ENCODE data around the gene KIF2A.

Gene KIF2A

GRCh38 chr5:62385131-62385530 lies 79.1 kb downstream of the KIF2A start:
- no peak for DNase-seq (ENCODE audit: low read depth)

DNA sequence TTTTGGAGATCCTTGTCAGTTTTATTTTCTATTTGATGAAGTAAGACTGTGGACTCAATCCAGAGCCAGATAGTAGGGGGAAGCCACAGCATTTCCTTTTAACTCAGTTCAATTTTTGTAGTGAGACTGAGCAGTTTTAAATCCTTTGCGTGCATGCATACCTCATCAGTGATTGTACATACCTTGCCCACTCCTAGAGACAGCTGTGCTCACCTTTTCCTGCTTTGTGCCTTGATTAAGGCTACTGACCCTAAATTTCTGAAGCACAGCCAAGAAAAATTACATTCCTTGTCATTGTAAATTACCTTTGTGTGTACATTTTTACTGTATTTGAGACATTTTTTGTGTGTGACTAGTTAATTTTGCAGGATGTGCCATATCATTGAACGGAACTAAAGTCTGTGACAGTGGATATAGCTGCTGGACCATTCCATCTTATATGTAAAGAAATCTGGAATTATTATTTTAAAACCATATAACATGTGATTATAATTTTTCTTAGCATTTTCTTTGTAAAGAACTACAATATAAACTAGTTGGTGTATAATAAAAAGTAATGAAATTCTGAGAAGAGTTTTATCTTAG lies 79.9 kb downstream of the KIF2A start:
- no peak for DNase-seq (ENCODE audit: low read depth)

DNA sequence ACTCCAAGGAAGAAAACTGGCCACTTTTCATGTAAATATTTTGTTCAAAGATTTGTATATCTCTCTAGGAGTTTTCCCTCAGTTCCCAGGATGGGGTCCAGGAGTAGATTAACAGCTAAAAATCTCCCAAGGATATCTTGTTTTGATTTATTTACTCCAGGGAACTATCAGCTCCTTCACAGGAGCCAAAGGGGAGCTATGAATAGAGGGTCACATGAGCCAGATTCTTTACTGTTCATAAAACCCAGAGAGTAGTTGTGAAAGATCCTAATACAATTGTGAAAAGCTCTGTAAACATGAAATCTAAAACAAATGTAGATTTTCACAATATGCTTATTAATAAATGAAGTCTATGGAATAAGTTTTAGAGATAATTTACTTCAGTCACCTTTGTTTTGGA lies 80.8 kb downstream of the KIF2A start:
- DNase-seq (ENCODE audit: low read depth): no peak

DNA sequence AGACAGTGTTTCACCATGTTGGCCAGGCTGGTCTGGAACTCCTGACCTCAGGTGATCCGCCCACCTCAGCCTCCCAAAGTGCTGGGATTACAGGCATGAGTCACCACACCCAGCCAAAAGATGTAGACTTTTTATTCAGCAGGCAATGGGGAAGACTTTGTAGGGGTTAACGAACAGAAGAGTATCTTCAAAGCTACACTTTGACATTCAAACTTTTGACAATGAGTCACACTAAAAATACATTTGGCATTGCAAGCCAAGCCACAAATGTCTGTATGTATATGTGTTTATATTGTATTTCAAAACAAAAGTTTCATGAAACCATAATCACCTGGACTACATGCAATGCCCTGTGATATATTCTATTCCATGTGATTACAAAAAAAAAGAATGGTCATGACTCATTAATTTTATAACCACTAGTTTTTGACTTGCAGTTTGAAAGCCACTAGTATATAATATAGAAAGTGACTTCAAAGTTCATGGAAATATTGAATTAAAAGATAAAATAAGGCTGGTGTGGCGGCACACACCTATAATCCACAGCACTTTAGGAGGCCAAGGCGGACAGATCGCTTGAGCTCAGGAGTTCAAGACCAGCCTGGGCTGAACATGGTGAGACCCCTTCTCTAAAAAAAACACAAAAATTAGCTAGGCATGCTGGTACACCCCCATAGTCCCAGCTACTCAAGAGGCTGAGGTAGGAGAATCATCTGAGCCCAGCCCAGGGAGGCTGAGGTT lies 89.4 kb downstream of the KIF2A start:
- no peak for DNase-seq (ENCODE audit: low read depth)

DNA sequence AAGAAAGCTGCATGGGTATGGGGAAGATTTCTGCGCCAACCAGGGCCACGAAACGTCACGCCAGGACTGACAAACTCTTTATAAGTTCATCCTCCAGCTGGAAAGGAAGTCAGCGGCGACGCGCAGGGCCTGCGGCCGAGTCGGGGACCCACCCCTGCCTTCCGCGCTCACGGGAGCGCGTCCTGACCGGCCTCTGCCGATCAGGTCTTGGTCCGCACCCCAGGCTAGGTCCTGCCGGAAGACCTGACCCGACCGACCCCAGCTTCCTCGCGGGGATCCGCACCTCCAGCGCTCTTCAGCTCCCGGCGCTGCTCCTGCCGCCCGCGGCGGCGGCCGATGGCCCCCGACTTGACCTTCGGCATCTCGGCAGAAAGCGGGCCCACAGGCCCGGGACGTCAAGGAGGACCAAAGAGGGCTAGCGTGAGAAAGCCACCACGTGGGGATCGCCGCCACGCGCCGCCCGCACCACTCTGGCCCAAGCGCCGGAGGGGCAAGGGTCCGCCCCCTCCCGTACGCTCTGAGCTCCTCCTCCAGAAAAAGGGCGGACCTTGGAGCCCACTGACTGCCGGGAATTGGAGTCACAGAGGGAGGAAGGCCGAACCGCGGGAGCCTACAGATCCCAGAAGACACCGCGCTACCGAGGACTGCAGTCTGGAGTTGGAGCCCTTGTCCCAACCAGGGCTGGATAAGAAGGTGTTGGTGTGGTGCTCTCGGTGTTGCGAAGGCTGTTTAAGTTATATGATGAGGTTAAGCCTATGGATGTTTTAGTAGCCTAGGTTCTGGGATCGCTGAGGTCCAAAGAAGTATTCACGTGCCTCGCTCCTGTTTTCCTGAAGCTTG lies 97.6 kb downstream of the KIF2A start, which contains the start of gene DIMT1:
TSS of gene DIMT1 (minus strand) at position 495 of the 840 bp plus-strand sequence. CDS start at position 362, 133 bp downstream.
- DNase-seq (ENCODE audit: low read depth): peak; percentile 89

DNA sequence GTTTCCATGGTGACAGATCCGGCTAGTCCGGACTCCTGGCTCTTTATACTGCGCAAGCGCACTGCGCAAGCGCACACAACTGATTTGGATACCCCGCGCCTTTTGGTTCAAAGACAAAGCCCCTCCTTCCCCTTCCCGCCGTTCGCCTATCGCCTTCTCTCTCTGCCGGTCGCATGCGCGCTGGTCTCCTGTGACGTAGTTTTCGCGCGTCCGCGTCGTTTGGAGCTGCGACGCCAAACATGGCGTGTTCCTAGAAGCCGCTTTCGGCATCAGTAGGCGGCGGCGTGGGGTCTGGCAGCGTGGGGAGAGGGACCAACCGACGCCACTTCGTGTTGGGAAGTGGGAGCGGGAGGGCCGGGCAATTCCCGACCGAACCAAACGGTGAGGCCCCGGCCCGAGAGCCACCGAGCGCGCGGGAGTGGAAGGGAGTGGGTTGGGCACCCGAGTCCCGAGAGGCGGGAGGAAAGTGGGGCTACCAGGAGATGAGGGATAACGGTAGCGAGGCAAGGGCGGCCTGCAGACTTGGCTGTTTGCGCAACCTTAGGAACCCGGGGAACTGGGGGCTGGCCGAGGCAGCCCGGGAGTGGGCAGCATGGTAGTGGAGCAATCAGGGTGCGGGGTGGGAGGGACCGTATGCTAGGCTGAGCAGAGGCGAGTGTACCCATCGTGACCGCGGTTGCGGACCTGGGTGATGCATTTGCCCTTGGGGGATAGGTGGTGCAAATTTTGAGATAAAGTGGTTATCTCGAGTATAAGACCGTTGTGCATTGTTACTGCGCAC lies 106.7 kb downstream of the KIF2A start, which contains the start of gene IPO11:
TSS of gene IPO11 (plus strand) at position 215 of the 781 bp plus-strand sequence. CDS start 24,517 bp downstream, outside the sequence.
- peak; percentile 97 for DNase-seq (ENCODE audit: low read depth)

- no peak for DNase-seq (ENCODE audit: low read depth)
These were observed 107.7 kb downstream of the KIF2A start for GRCh38 chr5:62413711-62414110.

DNA sequence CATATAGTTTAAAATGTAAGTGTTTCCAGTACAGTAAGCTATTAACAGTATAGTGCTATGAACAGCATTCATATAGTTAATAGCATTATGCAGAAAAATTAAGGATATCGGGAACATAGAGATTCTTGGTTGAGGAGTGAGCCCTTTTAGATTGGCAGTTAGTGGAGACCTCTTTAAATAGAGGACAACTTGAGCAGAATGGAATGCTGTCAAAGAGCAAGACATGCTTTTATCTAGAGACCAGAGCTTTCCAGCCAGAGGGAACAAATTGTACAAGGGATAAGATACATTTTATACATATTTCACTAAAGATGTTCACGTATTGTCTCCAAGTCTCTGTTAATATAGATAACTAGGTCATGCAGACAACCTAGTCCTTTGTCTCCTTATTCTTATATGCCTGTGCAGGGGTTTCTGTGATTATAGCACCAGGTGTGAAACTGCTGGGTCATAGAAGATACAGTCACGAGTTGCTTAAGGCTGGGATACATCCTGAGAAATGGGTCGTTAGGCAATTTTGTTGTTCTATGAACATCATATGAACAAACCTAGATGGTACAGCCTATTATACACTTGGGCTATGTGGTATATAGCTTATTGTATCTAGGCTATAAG lies 112.6 kb downstream of the KIF2A start:
- no peak for DNase-seq (ENCODE audit: low read depth)

DNA sequence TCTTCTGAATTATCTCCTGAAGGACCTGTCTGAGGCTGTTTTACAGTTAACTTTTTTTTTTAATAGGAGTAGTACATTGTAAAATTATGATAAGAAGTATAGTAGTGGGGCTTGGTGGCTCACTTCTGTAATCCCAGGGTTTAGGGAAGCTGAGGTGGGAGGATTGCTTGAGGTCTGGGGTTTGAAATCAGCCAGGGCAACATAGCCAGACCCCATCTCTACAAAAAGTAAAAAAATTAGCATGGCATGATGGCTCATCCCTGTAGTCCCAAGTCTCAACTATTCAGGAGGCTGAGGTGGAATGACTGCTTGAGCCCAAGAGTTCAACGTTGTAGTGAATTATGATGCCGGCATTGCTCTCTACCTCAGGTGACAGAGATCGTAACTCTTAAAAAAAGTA lies 113.6 kb downstream of the KIF2A start:
- no peak for DNase-seq (ENCODE audit: low read depth)

GRCh38 chr5:62421414-62421813 lies 115.4 kb downstream of the KIF2A start:
- DNase-seq (ENCODE audit: low read depth): no peak

- no peak for DNase-seq (ENCODE audit: low read depth)
These were observed 118.8 kb downstream of the KIF2A start for GRCh38 chr5:62424763-62425162.

GRCh38 chr5:62431735-62432620 lies 126.0 kb downstream of the KIF2A start:
- DNase-seq (ENCODE audit: low read depth): no peak

DNA sequence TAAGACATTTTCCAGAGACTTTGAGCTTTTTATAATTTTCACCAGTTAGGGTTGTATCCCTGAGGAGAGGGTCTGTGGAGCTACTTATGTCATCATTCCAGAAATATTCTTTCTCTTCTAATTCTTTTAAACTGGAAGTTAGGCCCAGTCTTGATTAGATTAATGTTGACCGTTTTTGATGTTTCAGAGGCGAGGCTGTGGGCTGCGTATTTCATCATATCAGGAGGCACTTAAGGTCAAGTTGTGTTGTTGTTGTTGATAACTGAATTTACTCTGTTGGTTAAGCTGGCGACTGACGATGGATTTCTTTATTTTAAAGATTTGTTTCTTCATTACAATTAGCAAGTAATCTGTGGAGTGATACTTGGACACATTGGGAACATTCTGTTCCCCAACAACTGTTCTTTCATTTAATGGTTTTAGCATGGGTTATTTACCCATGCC lies 126.6 kb downstream of the KIF2A start:
- DNase-seq (ENCODE audit: low read depth): no peak
